22Rv1 (cell line): ENCODE data around the gene C4orf50.

Source experiments
- CTCF ChIP-seq: fragments of 450-650 bp; IDR thresholded peaks from 2 replicates; pipeline ENCODE4 v1.5.1; 2017; ENCODE audit warnings: mild to moderate bottlenecking
- ZFX ChIP-seq: fragments of 450-650 bp; IDR thresholded peaks from 2 replicates; pipeline ENCODE4 v1.6.1; 2017; ENCODE audit warnings: antibody characterized with exemption, borderline replicate concordance

GRCh38 chr4:6017030-6017429 is 1.2 kb downstream of the C4orf50 start:
- TF ChIP-seq CTCF (no peak), ZFX (no peak)
